GM23248 (cell line): ENCODE measurements around the gene ZMAT5.

Source experiments
- EZH2 ChIP-seq: fragments of 200-600 bp; sonication (generic); IDR thresholded peaks from 2 replicates; pipeline ENCODE4 v1.6.1; 2018; ENCODE audit warnings: antibody characterized with exemption, mild to moderate bottlenecking; ENCODE audit not compliant: insufficient read depth, poor library complexity, severe bottlenecking
- EZH2phosphoT487 ChIP-seq: fragments of 200-600 bp; sonication (generic); IDR thresholded peaks from 2 replicates; pipeline ENCODE4 v1.6.1; 2018; ENCODE audit warnings: antibody characterized with exemption, moderate library complexity, mild to moderate bottlenecking, low read depth; ENCODE audit not compliant: insufficient read depth

- TF ChIP-seq EZH2 (no peak), EZH2phosphoT487 (no peak)
These were observed 18.4 kb downstream of the ZMAT5 start for GRCh38 chr22:29748248-29748893.
